GM18526 (cell line): ENCODE results near the gene S100B.

Experiments used
- POLR2A ChIP-seq: IDR thresholded peaks from 3 replicates; pipeline ENCODE4 v1.6.1; 2011; ENCODE audit not compliant: insufficient read length; ENCODE audit errors: extremely low read depth

S100B gene

GRCh38 chr21:46617267-46618051, 12.6 kb upstream of the S100B start:
- TF ChIP-seq POLR2A, result no peak

DNA sequence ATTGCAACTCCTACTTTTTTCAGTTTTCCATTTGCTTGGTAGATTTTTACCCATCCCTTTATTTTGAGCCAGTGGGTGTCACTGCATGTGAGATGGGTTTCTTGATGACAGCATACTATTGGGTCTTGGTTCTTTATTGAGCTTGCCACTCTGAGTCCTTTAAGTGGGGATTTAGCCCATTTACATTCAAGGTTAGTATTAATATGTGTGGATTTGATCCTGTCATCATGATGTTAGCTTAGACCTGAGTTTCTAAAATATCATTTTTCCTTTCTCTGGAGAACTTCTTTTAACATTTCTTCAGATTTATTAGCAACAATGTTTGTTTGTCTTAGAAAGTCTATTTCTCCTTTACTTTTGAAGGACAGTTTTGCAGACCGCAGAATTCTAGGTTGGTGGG, 11.8 kb upstream of the S100B start:
- no peak for TF ChIP-seq POLR2A

DNA sequence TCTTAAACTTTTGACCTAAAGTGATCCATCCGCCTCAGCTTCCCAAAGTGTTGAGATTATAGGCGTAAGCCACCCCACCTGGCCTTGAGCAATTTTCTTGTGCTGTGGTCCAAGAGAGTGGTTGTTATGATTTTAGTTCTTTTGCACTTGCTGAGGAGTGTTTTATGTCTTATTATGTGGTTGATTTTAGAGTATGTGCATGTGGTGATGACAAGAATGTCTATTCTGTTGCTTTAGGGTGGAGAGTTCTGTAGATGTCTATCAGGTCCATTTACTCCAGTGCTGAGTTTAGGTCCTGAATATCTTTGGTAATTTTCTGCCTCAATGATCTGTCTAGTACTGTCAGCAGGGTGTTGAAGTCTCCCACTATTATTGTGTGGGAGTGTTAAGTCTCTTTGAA, 11.2 kb upstream of the S100B start:
- TF ChIP-seq POLR2A, result no peak

DNA sequence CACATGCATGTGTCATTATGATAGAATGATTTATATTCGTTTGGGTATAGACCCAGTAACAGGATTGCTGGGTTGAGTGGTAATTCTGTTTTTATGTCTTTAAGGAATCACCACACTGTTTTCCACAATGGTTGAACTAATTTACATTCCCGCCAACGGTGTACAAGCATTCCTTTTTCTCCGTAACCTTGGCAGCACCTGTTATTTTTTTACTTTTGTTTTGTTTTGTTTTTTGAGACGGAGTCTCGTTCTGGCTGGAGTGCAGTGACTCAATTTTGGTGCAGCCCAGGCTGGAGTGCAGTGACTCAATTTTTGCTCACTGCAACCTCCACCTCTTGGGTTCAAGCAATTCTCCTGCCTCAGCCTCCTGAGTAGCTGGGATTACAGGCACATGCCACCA, 8.5 kb upstream of the S100B start:
- TF ChIP-seq POLR2A, result no peak

DNA sequence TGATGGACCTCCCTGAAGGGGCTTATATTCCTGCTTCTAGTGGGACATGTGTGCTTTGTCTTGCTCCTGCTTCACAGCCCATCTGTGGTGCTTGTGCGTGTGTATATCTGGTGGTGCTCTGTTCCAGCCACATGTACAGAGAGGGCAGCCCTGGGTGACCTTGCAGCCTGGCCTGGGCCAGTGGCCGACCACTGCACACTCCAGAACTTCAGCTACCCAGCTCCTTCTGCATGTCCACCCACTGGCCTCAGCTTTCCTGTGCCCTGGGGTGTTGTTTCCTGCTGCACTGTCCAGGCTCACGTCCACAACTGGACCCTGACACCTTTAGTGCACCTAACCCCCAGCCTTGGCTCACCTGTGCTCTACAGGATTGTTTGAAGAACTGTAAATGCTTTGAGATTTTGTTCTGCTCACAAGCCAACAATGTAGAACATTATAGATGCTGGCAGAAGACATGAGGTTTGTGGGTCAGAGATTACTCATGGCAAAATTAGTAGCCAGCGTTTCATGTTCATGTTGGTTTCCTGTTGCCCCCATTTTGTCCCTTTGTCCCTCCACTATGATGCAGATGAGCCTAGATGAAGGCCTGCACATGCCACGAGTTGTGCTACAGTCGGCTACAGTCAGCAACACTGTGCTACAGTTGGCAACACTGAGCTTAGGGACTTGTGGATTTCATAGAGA, 5.3 kb upstream of the S100B start:
- TF ChIP-seq POLR2A, result no peak

DNA sequence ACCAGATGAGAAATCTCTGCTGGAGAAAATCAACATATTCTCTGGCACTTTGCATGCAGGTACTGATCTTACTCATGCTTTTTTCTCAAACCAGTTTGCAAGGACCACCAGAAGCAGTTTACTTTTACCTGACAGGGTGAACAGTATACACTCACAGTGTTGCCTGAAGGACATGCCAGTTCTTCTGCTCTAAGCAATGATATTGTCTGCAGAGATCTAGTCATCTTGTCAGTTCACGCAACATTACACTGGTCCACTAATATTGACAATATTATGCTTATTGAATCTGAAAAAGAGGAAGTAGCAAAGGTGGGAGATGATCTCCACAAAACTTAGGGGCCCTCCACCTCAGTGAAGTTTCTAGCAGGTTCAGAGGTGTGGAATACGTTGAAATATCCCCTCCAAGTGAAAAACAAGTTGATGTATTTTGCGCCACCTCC, 3.8 kb upstream of the S100B start:
- TF ChIP-seq POLR2A, result no peak

GRCh38 chr21:46607636-46608035, 2.8 kb upstream of the S100B start:
- TF ChIP-seq POLR2A, result no peak

DNA sequence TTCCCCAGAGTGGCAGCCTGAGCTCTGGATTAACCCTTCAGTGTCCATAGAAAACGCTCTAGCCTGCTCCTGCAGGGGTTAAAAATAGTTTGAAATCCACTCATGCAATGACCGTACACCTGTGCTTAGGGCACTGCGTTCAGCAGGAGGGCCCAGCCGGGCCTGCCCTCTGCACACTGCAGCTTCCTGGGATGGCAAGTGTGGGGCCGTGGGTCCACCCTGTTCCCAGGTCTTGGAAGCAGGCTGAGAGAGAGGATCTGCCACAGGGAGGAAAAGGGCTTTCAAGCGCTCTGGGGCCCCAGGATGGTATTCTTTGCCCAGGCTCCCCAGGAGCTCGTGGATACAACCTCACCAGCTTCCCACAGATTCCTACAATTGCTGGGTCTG, 1.5 kb upstream of the S100B start:
- TF ChIP-seq POLR2A, result no peak

DNA sequence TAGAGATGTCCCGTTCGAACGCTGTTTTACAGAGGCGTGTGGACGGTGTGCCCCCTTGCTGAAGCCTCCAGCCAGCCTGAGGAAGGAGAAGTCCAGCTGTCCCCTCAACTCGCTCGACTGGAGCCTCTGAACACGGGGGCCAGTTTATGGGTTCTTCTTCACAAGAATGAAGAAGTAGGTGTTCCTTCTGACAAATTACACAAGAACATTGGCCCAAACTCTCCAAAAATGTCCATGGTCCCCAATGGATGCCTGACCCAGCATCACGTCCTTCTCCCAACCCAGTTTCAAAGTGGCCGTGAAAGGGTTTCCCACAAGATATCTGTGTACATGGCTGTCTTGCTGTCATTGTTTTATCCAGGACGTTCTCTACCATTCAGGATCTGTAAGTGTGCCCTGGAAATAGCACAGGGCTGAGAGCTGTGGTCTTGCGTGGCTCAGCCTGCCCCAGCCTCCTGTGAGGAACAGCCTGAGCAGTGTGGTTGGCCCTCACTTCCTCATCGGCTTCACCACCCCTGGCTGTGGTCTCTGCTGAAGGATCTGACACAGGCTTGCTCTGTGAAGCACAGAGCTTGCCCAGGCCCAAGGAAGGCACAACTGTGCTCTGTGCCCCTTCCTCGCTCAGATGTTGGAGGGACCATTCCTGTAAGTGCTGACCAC, 1.0 kb upstream of the S100B start:
- no peak for TF ChIP-seq POLR2A

GRCh38 chr21:46604329-46604974, 430 bp downstream of the S100B start:
- TF ChIP-seq POLR2A, result no peak

GRCh38 chr21:46603228-46603627, 1.7 kb downstream of the S100B start:
- TF ChIP-seq POLR2A, result no peak

DNA sequence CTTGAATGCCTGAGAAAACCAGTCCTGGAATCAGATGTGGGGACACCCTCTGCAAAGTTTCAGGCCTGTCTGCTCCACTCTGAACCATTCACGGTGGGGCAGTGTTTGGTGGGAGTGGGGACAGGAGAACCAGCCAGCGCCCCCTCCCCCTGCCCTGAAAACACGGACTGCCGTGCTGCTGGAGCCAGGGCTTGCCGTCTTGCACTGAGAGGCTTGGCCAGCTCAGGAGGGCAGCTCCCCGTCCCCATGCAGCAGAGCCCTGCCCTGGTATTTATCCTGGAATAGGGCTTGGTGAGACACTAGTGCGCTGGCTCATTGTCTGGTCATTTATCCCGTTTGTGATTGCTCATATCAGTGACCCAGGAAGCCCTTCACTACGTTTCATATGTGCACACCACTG, 3.9 kb downstream of the S100B start:
- no peak for TF ChIP-seq POLR2A

DNA sequence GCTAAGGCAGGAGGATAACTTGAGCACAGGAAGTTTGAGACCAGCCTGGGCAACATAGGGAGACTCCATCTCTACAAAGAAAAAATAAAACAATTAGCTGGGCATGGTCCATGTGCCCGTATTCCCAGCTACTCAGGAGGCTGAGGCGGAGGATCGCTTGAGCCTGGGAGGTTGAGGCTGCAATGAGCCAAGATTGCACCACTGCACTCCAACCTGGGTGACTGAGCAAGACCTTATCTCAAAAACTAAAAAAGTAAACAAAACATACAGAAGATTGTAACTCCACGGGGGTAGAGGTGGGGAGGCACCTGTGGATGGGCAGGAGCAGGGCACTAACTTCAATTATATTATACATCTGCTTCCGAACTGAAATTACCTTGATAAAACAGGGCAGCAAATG, 4.6 kb downstream of the S100B start:
- no peak for TF ChIP-seq POLR2A

GRCh38 chr21:46598581-46599572, 6.0 kb downstream of the S100B start:
- no peak for TF ChIP-seq POLR2A
